DOHH2 (cell line): ENCODE results near the gene FBXL17.

ENCODE experiments used
- H3F3A ChIP-seq: fragments of 200-600 bp; sonication (generic), shearing (Covaris generic); 2 replicates; pipeline ENCODE4 v1.6.0; 2016; ENCODE audit warnings: antibody characterized with exemption, mild to moderate bottlenecking; ENCODE audit not compliant: control insufficient read depth, insufficient read depth
- H3K27ac ChIP-seq: fragments of 200-600 bp; sonication (generic); 2 replicates; pipeline ENCODE4 v1.5.1; 2014; ENCODE audit warnings: low read depth, mild to moderate bottlenecking, low read length, moderate library complexity
- H3K27me3 ChIP-seq: fragments of 200-600 bp; sonication (generic); 2 replicates; pipeline ENCODE4 v1.6.1; 2014; ENCODE audit warnings: mild to moderate bottlenecking, low read length, mixed read lengths; ENCODE audit not compliant: control insufficient read depth
- H3K36me3 ChIP-seq: fragments of 200-600 bp; sonication (generic); 2 replicates; pipeline ENCODE4 v1.6.1; 2014; ENCODE audit warnings: mild to moderate bottlenecking, low read length, moderate library complexity, mixed read lengths; ENCODE audit not compliant: control insufficient read depth
- H3K4me1 ChIP-seq: fragments of 200-600 bp; sonication (generic); 2 replicates; pipeline ENCODE4 v1.6.1; 2014; ENCODE audit warnings: mild to moderate bottlenecking, low read length, mixed read lengths; ENCODE audit not compliant: control insufficient read depth
- H3K4me2 ChIP-seq: fragments of 200-600 bp; sonication (generic); 2 replicates; pipeline ENCODE4 v1.6.0; 2014; ENCODE audit warnings: mild to moderate bottlenecking, low read length, moderate library complexity
- H3K4me3 ChIP-seq: fragments of 200-600 bp; sonication (generic); 2 replicates; pipeline ENCODE4 v1.5.1; 2014; ENCODE audit warnings: mild to moderate bottlenecking, low read length, mixed read lengths
- H3K79me2 ChIP-seq: fragments of 200-600 bp; sonication (generic); 2 replicates; pipeline ENCODE4 v1.6.1; 2014; ENCODE audit warnings: mild to moderate bottlenecking, low read length, mixed read lengths; ENCODE audit not compliant: control insufficient read depth
- H3K9me2 ChIP-seq: fragments of 200-600 bp; sonication (generic); replicated peaks from 2 replicates; pipeline ENCODE4 v1.6.1; 2014; ENCODE audit warnings: mild to moderate bottlenecking, low read length, mixed read lengths; ENCODE audit not compliant: control insufficient read depth
- H3K9me3 ChIP-seq: fragments of 200-600 bp; sonication (generic); 2 replicates; pipeline ENCODE4 v1.6.1; 2014; ENCODE audit warnings: antibody characterized with exemption, low read length, mixed read lengths; ENCODE audit not compliant: control insufficient read depth, insufficient read depth
- H4K20me1 ChIP-seq: fragments of 200-600 bp; sonication (generic); 2 replicates; pipeline ENCODE4 v1.6.0; 2014; ENCODE audit warnings: low read depth, mild to moderate bottlenecking, antibody characterized with exemption, low read length, moderate library complexity; ENCODE audit not compliant: control insufficient read depth, insufficient read depth
- CTCF ChIP-seq: fragments of 200-600 bp; sonication (generic); IDR thresholded peaks from one replicate; pipeline ENCODE4 v1.5.1; 2014; ENCODE audit warnings: antibody characterized with exemption, mild to moderate bottlenecking, low read depth, low read length; ENCODE audit not compliant: poor library complexity, severe bottlenecking
- EZH2phosphoT487 ChIP-seq: fragments of 200-600 bp; sonication (generic); IDR thresholded peaks from 2 replicates; pipeline ENCODE4 v1.6.1; 2017; ENCODE audit warnings: borderline replicate concordance, mild to moderate bottlenecking, antibody characterized with exemption, low read length, moderate library complexity, mixed read lengths

FBXL17 gene

GRCh38 chr5:107840161-107840560 is 541.7 kb downstream of the FBXL17 start:
- Histone ChIP-seq H3K36me3 (no peaks in the 10 kb centered on the region), H3K4me2 (no peak overlapping the region), H3K4me3 (no peak overlapping the region), H3F3A (no peaks in the 10 kb centered on the region), H4K20me1 (no peaks in the 10 kb centered on the region), H3K27ac (no peak overlapping the region), H3K4me1 (no peaks in the 10 kb centered on the region), H3K79me2 (no peaks in the 10 kb centered on the region), H3K27me3 (no peaks in the 10 kb centered on the region), H3K9me2 (no peaks in the 10 kb centered on the region), H3K9me3 (no peaks in the 10 kb centered on the region)
- TF ChIP-seq EZH2phosphoT487 (no peak), CTCF (no peak)

- Histone ChIP-seq H3K4me3 (no peak overlapping the region), H4K20me1 (no peaks in the 10 kb centered on the region), H3K27ac (no peak overlapping the region), H3F3A (no peaks in the 10 kb centered on the region), H3K9me2 (no peaks in the 10 kb centered on the region), H3K9me3 (no peaks in the 10 kb centered on the region), H3K79me2 (no peaks in the 10 kb centered on the region), H3K27me3 (no peaks in the 10 kb centered on the region), H3K4me2 (no peak overlapping the region), H3K4me1 (no peaks in the 10 kb centered on the region), H3K36me3 (no peaks in the 10 kb centered on the region)
- TF ChIP-seq CTCF (no peak), EZH2phosphoT487 (no peak)
These were observed 546.8 kb downstream of the FBXL17 start for GRCh38 chr5:107835096-107835495.

- Histone ChIP-seq H3K27ac (no peak overlapping the region), H3K79me2 (no peaks in the 10 kb centered on the region), H3F3A (no peaks in the 10 kb centered on the region), H3K9me3 (no peaks in the 10 kb centered on the region), H3K4me3 (no peak overlapping the region), H3K4me2 (no peak overlapping the region), H4K20me1 (no peaks in the 10 kb centered on the region), H3K4me1 (no peaks in the 10 kb centered on the region), H3K36me3 (no peaks in the 10 kb centered on the region), H3K27me3 (no peaks in the 10 kb centered on the region), H3K9me2 (no peaks in the 10 kb centered on the region)
- TF ChIP-seq CTCF, result no peak
- no peak for TF ChIP-seq EZH2phosphoT487
These were observed 549.2 kb downstream of the FBXL17 start for GRCh38 chr5:107832746-107833145.
